A549 (cell line): ENCODE results near the gene CDH22.

Experiments
- CBX8 ChIP-seq: fragments of 200-600 bp; sonication (generic); IDR thresholded peaks from 2 replicates; pipeline ENCODE4 v1.6.1; 2016
- CHD2 ChIP-seq: fragments of 150-350 bp; IDR thresholded peaks from 2 replicates; pipeline ENCODE4 v1.6.1; 2014; ENCODE audit warnings: low read length; ENCODE audit not compliant: partially characterized antibody
- EP300 ChIP-seq, 2 experiments: fragments of >200 bp; sonication (Bioruptor Twin); formaldehyde crosslinking; IDR thresholded peaks; 2 replicates in 1 of 2; 3 replicates in 1 of 2; pipeline ENCODE4 v1.6.1; 2016 to 2017
- FOXS1 ChIP-seq: fragments of 250-450 bp; sonication (Bioruptor Pico); IDR thresholded peaks from 2 replicates; pipeline ENCODE4 v1.5.0; 2020; ENCODE audit warnings: mild to moderate bottlenecking, moderate library complexity
- JUN ChIP-seq, 2 experiments: fragments of >200 bp; sonication (Bioruptor Twin); formaldehyde crosslinking; IDR thresholded peaks; 2 replicates in 1 of 2; 3 replicates in 1 of 2; pipeline ENCODE4 v1.6.1; 2016 to 2017
- POLR2A ChIP-seq: IDR thresholded peaks from 2 replicates; pipeline ENCODE4 v1.6.1; 2012; ENCODE audit warnings: mild to moderate bottlenecking, low read length
- RAD21 ChIP-seq, 2 experiments: fragments of >200 bp in 1 of 2; sonication (Bioruptor Twin) in 1 of 2; formaldehyde crosslinking in 1 of 2; IDR thresholded peaks in 1 of 2; conservative IDR thresholded peaks in 1 of 2; 2 replicates in 1 of 2; 3 replicates in 1 of 2; pipeline ENCODE4 v1.6.1; 2012 to 2018; ENCODE audit warnings: inconsistent platforms in 1 of 2
- RCOR1 ChIP-seq: fragments of 150-350 bp; IDR thresholded peaks from 2 replicates; pipeline ENCODE4 v1.6.1; 2014; ENCODE audit warnings: antibody characterized with exemption, low read length, low read depth
- RFX5 ChIP-seq: fragments of 450-650 bp; IDR thresholded peaks from 2 replicates; pipeline ENCODE4 v1.7.1; 2014; ENCODE audit warnings: antibody characterized with exemption, mild to moderate bottlenecking, moderate library complexity
- SREBF2 ChIP-seq: fragments of 450-650 bp; IDR thresholded peaks from 2 replicates; pipeline ENCODE4 v1.6.1; 2014; ENCODE audit warnings: mild to moderate bottlenecking, moderate library complexity
- TP53 ChIP-seq: fragments of 250-450 bp; sonication (Bioruptor Pico); IDR thresholded peaks from 2 replicates; pipeline ENCODE4 v1.5.0; 2021; ENCODE audit warnings: mild to moderate bottlenecking, moderate library complexity
- TF ChIP-seq, protein P1 (sequence below): fragments of >200 bp; sonication (Bioruptor Twin); formaldehyde crosslinking; IDR thresholded peaks from 3 replicates; pipeline ENCODE4 v1.5.1; 2016
- TF ChIP-seq, protein P2 (sequence below): fragments of >200 bp; sonication (Bioruptor Twin); formaldehyde crosslinking; IDR thresholded peaks from 3 replicates; pipeline ENCODE4 v1.6.1; 2016
- TF ChIP-seq, protein P3 (sequence below): IDR thresholded peaks from 2 replicates; pipeline ENCODE4 v1.6.1; 2012

DNA sequence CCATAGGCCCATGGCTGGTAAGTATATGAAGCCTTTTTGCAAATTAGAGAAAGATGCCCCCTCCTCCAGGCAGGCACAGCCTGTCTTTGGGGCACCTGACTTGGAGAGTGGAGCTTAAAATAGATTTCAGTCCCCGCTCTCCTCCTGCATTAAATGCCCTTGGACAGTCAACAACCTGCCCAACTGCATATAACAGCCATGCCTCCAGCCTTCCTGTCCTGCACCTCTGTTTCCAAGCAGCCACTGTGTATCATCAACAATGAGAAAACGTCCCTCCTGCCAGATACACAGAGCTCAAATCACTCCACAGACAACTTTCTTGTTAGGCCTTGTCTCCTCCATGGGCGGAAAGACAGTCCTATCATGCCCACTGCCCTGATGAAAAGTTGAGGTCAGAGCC is 3.4 kb downstream of the CDH22 start:
- TF ChIP-seq JUN (IDR thresholded peaks at IDR 0.05) (no peak), TP53 (no peak), RAD21 (conservative IDR thresholded peaks at IDR 0.05 in 1 of 2, IDR thresholded peaks at IDR 0.05 in 1 of 2) (no peak), POLR2A (no peak), RCOR1 (no peak), CBX8 (no peak), CHD2 (no peak), RFX5 (no peak), FOXS1 (no peak), SREBF2 (no peak), EP300 (IDR thresholded peaks at IDR 0.05) (no peak)
- TF ChIP-seq, protein P1, sequence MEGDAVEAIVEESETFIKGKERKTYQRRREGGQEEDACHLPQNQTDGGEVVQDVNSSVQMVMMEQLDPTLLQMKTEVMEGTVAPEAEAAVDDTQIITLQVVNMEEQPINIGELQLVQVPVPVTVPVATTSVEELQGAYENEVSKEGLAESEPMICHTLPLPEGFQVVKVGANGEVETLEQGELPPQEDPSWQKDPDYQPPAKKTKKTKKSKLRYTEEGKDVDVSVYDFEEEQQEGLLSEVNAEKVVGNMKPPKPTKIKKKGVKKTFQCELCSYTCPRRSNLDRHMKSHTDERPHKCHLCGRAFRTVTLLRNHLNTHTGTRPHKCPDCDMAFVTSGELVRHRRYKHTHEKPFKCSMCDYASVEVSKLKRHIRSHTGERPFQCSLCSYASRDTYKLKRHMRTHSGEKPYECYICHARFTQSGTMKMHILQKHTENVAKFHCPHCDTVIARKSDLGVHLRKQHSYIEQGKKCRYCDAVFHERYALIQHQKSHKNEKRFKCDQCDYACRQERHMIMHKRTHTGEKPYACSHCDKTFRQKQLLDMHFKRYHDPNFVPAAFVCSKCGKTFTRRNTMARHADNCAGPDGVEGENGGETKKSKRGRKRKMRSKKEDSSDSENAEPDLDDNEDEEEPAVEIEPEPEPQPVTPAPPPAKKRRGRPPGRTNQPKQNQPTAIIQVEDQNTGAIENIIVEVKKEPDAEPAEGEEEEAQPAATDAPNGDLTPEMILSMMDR: no peak
- TF ChIP-seq, protein P2, sequence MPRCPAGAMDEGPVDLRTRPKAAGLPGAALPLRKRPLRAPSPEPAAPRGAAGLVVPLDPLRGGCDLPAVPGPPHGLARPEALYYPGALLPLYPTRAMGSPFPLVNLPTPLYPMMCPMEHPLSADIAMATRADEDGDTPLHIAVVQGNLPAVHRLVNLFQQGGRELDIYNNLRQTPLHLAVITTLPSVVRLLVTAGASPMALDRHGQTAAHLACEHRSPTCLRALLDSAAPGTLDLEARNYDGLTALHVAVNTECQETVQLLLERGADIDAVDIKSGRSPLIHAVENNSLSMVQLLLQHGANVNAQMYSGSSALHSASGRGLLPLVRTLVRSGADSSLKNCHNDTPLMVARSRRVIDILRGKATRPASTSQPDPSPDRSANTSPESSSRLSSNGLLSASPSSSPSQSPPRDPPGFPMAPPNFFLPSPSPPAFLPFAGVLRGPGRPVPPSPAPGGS: no peak
- TF ChIP-seq, protein P3, sequence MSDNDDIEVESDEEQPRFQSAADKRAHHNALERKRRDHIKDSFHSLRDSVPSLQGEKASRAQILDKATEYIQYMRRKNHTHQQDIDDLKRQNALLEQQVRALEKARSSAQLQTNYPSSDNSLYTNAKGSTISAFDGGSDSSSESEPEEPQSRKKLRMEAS: no peak
